ENCODE measurements around the gene EYA2.

DNA sequence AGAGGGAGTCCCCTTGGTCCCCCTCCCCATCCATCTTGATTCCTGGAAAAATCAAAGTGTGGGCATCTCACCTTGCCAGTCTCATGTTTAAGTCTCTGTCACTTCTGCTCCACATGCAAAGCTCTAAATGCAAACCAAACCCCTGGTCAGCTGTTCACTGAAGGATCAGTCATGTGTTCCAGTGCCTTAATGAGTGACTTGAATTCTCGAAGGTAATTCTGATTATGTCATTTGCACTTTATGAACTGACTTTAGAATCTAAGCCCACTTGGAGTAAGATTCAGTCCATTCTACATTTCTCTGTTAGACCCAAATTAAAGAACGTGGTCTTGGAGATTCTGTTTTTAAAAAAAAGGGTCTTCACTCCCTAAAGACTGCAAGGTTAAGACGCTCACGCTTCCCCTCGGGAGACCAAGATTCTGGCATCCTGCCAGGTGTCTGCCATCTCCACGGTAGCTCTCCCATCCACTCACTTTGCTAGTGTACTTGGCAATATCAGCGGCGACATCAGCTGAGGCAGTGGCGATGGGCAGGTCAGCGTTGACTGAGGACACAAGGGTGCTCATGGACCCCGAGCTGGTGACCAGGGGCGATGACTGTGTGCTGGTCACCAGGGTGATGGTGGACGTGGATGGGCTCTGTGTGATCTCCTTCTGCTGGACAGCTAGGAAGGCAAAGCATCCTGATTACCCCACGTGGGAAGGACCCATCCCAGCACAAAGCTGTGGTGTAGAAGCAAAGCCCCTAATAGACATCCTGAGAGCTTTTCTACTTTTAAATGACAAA is 341.4 kb downstream of the EYA2 start:
- TF ChIP-seq CTCF (IDR thresholded peaks at IDR 0.05 in 4 of 5, conservative IDR thresholded peaks at IDR 0.05 in 1 of 5) = no peak
- TF ChIP-seq POLR2A (IDR thresholded peaks at IDR 0.05) = no peak
